HepG2 (cell line): Measurements from ENCODE around the gene IWS1. TPM values are rescaled to one million over a fixed set of nuclear protein-coding genes. Genes with fewer than 3 reads are reported as not detected.

ENCODE experiments used
- ATAC-seq: fragments of 200-7000 bp; cut with Tn5 transposase; 3 replicates; pipeline ENCODE4 v1.9.1; 2020; ENCODE audit warnings: mild to moderate bottlenecking, moderate library complexity
- BruUV-seq: library from RNA; stranded (reverse); fragments of 400-500 nt; replicated peaks from 2 replicates; lab custom pipeline; 2021; lab: Mats Ljungman, UMichigan
- CTCF ChIA-PET: fragments of 300-600 bp; formaldehyde crosslinking; extraction: SDS; loops from one replicate; lab custom pipeline; 2021; ENCODE audit warnings: low total read pairs, inconsistent platforms, low intra/inter-chr PET ratio; lab: Yijun Ruan, JAX
- POLR2A ChIA-PET: fragments of 350-600 bp; sonication (Branson Sonifier 250); formaldehyde crosslinking; loops from one replicate; lab custom pipeline; 2020; ENCODE audit warnings: antibody characterized with exemption, inconsistent platforms; lab: Yijun Ruan, JAX
- DNase-seq: peaks from one replicate; pipeline ENCODE4 v3.0.0-alpha.2; 2015; ENCODE audit warnings: low spot score
- FAIRE-seq: peaks from 3 replicates; lab custom pipeline; 2011; peaks lifted over from hg19 to GRCh38; lab: Jason Lieb, UNC
- H2AFZ ChIP-seq: one replicate; pipeline ENCODE4 v1.6.1; 2011; ENCODE audit warnings: low read length, inconsistent platforms
- H3K27ac ChIP-seq: fragments of 300-600 bp; 3 replicates; pipeline ENCODE4 v1.8.0; 2011; ENCODE audit warnings: mixed run types, mild to moderate bottlenecking, mixed read lengths, low read length, inconsistent platforms; ENCODE audit not compliant: insufficient read depth; ENCODE audit errors: extremely low read length
- H3K27me3 ChIP-seq, 2 experiments: fragments of 200-600 bp in 1 of 2; 2 replicates in 1 of 2; 3 replicates in 1 of 2; pipeline versions ENCODE4 v1.6.0 to v1.8.0; 2011; ENCODE audit warnings: low read length in 2 of 2, mild to moderate bottlenecking in 2 of 2, moderate library complexity in 2 of 2, inconsistent platforms in 1 of 2; ENCODE audit not compliant: insufficient read depth in 2 of 2, control insufficient read depth in 1 of 2
- H3K36me3 ChIP-seq, 2 experiments: fragments of 200-600 bp in 1 of 2; replicated peaks in 1 of 2; 2 replicates in 1 of 2; 3 replicates in 1 of 2; pipeline versions ENCODE4 v1.5.1 to v1.8.0; 2011; ENCODE audit warnings: low read length in 2 of 2, inconsistent platforms in 1 of 2; ENCODE audit not compliant: insufficient read depth in 2 of 2, control insufficient read depth in 1 of 2
- H3K4me1 ChIP-seq: 2 replicates; pipeline ENCODE4 v1.5.1; 2012; ENCODE audit warnings: low read length, inconsistent platforms; ENCODE audit not compliant: insufficient read depth
- H3K4me2 ChIP-seq: 2 replicates; pipeline ENCODE4 v1.6.0; 2011; ENCODE audit warnings: low read depth, low read length, inconsistent platforms
- H3K4me3 ChIP-seq, 3 experiments: fragments of 200-600 bp in 1 of 3; sonication (generic), shearing (Covaris generic) in 1 of 3; replicated peaks in 1 of 3; 2 replicates each; pipeline ENCODE4 v1.5.1; 2011 to 2016; ENCODE audit warnings: low read length in 3 of 3, inconsistent platforms in 2 of 3, low read depth in 2 of 3, mild to moderate bottlenecking in 2 of 3, control low read depth in 1 of 3, mixed read lengths in 1 of 3; ENCODE audit not compliant: insufficient read depth in 1 of 3
- H3K79me2 ChIP-seq: one replicate; pipeline ENCODE4 v1.6.1; 2011; ENCODE audit warnings: low read length, inconsistent platforms; ENCODE audit not compliant: insufficient read depth
- H3K9ac ChIP-seq: 2 replicates; pipeline ENCODE4 v1.6.0; 2011; ENCODE audit warnings: mild to moderate bottlenecking, low read depth, low read length, inconsistent platforms; ENCODE audit not compliant: insufficient read depth
- H3K9me3 ChIP-seq: 2 replicates; pipeline ENCODE4 v1.5.1; 2012; ENCODE audit warnings: mild to moderate bottlenecking, low read length
- H4K20me1 ChIP-seq: 2 replicates; pipeline ENCODE4 v1.6.0; 2011; ENCODE audit warnings: inconsistent platforms, mild to moderate bottlenecking, low read length, moderate library complexity; ENCODE audit not compliant: insufficient read depth
- CHD2 ChIP-seq: IDR thresholded peaks from 2 replicates; pipeline ENCODE4 v1.6.1; 2011; ENCODE audit warnings: low read depth, low read length, improper control_type of control experiment
- ISL2 ChIP-seq: sonication (generic); formaldehyde crosslinking; IDR thresholded peaks from 2 replicates; pipeline ENCODE4 v1.5.0; 2020; ENCODE audit warnings: missing genetic modification reagents
- KDM2A ChIP-seq: sonication (generic); formaldehyde crosslinking; IDR thresholded peaks from 2 replicates; pipeline ENCODE4 v1.4.0; 2020; ENCODE audit warnings: low read depth, missing genetic modification reagents, borderline replicate concordance
- MXI1 ChIP-seq: IDR thresholded peaks from 3 replicates; pipeline ENCODE4 v1.6.1; 2012; ENCODE audit warnings: low read depth, low read length, inconsistent platforms, borderline replicate concordance
- ZNF83 ChIP-seq: sonication (generic); formaldehyde crosslinking; IDR thresholded peaks from 2 replicates; pipeline ENCODE4 v1.4.0; 2020; ENCODE audit warnings: missing genetic modification reagents, mild to moderate bottlenecking, borderline replicate concordance
- WGBS: methylation state at CpG from one replicate; pipeline ENCODE4 v1.1.6; 2017; ENCODE audit warnings: low lambda C conversion rate; 5-methylcytosine and 5-hydroxymethylcytosine counted together
- in situ Hi-C: cut with HindIII; loops from 2 replicates; pipeline ENCODE4 v1.10.0; 2017; ENCODE audit warnings: low pct_unique_long_range_greater_than_20kb; ENCODE audit not compliant: extremely low pct_ligation_motif_present
- intact Hi-C: fragments of 100-400 bp; cut with micrococcal nuclease; formaldehyde crosslinking; loops from one replicate; pipeline ENCODE4 v1.10.0; 2022; ENCODE audit not compliant: unreplicated experiment
- polyA plus RNA-seq, 8 experiments: library from polyadenylated mRNA; depleted of rRNA in 3 of 8; stranded (reverse) in 7 of 8; unstranded in 1 of 8; fragments of >200 nt; fragmentation: Illumina TruSeq in 4 of 8; extraction: Trizol in 4 of 8; gene quantifications; 2 replicates each; pipeline versions ENCODE4 v1.2.1 to v1.2.3, GENCODE V29; 2011 to 2016; ENCODE audit warnings: low read depth in 4 of 8, missing spikeins in 1 of 8, mixed read lengths in 1 of 8; ENCODE audit not compliant: insufficient read depth in 1 of 8
- total RNA-seq, 5 experiments: library from RNA; depleted of rRNA; stranded (reverse); fragments of >200 nt; fragmentation: Illumina TruSeq; extraction: Trizol; gene quantifications; 2 replicates each; pipeline ENCODE4 v1.2.3, GENCODE V29; 2016; ENCODE audit warnings: low read depth in 1 of 5
- TF ChIP-seq, protein P1 (sequence below): sonication (generic); formaldehyde crosslinking; IDR thresholded peaks from 2 replicates; pipeline ENCODE4 v1.5.0; 2020; ENCODE audit warnings: mild to moderate bottlenecking, missing genetic modification reagents, borderline replicate concordance
- TF ChIP-seq, protein P2 (sequence below): sonication (generic); formaldehyde crosslinking; IDR thresholded peaks from 2 replicates; pipeline ENCODE4 v1.5.0; 2020; ENCODE audit warnings: missing genetic modification reagents, mild to moderate bottlenecking, borderline replicate concordance
- TF ChIP-seq, protein P3 (sequence below): sonication (generic); formaldehyde crosslinking; IDR thresholded peaks from 2 replicates; pipeline ENCODE4 v1.8.0; 2022; ENCODE audit warnings: mild to moderate bottlenecking, missing genetic modification reagents, moderate library complexity
- TF ChIP-seq, protein P4 (sequence below): sonication (generic); formaldehyde crosslinking; IDR thresholded peaks from 2 replicates; pipeline ENCODE4 v1.5.0; 2020; ENCODE audit warnings: mild to moderate bottlenecking, missing genetic modification reagents, borderline replicate concordance

IWS1 gene
- total and polyA plus RNA-seq, 2 of the 13 experiments (the other 11 are each of a cell fraction or from before 2014, with no cell fraction given): 28.9 to 62.3 TPM

DNA sequence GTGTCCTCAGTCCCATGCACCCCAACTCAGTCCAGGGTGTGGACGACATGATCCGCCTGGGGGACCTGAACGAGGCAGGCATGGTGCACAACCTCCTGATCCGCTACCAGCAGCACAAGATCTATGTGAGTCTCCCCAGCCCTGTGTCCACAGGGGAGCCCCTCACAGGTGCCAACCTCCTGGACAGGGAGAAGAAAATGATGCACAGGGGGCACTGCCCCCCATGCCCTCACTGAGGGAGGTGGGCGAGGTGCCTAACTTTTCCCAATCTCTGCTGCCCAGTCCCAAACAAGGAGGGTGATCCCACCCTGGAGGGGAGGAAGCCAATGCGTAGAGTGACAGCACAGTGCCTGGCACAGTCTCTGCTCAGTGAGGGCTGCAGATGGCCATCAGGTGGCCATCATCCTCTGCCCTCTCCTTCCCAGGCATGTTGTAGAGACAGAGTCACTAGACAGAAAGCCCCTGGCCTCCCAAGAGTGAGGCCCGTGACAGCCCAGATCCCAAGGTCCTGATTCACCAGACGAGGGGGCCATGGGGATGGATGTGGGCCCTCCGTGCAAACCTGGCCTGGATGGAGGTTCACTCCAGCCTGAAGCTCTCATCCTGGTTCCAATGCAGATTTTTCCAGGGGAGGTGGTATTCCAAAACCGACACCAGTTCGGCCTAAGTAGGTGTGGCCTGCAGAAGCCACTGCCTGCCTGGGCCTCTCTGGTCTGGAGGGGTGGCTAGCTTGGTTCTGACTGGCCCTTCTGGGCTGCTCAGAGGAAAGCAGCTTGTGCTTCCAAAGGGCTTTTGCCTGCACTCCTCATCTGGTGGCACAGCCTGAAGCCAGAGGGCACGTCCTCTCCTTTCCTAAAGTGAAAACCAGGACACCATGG lies 39.2 kb upstream of the IWS1 start:
- POLR2A ChIA-PET: no interaction called here
- Histone ChIP-seq H3K4me2 (no peak overlapping the region), H2AFZ (no peak overlapping the region), H3K36me3 (no peaks in the 10 kb centered on the region), H4K20me1 (no peaks in the 10 kb centered on the region), H3K9me3 (no peaks in the 10 kb centered on the region), H3K27ac (no peak overlapping the region), H3K9ac (no peak overlapping the region), H3K4me3 (no peak overlapping the region), H3K79me2 (no peaks in the 10 kb centered on the region), H3K27me3 (peaks cover 7 to 72% of the 10 kb centered on the region in 2 experiments; a peak in 4 of 5 replicates), H3K4me1 (peaks cover 15% of the 10 kb centered on the region)
- BruUV-seq: no TSS peak
- DNase-seq (no peak), FAIRE-seq (no peak), ATAC-seq (no peak)
- intact Hi-C loops: no loop called here
- 44% methylated on average over 8 of the region's 12 CpGs for WGBS
- in situ Hi-C loops: no loop called here
- CTCF ChIA-PET: no interaction called here
- TF ChIP-seq, protein P1, sequence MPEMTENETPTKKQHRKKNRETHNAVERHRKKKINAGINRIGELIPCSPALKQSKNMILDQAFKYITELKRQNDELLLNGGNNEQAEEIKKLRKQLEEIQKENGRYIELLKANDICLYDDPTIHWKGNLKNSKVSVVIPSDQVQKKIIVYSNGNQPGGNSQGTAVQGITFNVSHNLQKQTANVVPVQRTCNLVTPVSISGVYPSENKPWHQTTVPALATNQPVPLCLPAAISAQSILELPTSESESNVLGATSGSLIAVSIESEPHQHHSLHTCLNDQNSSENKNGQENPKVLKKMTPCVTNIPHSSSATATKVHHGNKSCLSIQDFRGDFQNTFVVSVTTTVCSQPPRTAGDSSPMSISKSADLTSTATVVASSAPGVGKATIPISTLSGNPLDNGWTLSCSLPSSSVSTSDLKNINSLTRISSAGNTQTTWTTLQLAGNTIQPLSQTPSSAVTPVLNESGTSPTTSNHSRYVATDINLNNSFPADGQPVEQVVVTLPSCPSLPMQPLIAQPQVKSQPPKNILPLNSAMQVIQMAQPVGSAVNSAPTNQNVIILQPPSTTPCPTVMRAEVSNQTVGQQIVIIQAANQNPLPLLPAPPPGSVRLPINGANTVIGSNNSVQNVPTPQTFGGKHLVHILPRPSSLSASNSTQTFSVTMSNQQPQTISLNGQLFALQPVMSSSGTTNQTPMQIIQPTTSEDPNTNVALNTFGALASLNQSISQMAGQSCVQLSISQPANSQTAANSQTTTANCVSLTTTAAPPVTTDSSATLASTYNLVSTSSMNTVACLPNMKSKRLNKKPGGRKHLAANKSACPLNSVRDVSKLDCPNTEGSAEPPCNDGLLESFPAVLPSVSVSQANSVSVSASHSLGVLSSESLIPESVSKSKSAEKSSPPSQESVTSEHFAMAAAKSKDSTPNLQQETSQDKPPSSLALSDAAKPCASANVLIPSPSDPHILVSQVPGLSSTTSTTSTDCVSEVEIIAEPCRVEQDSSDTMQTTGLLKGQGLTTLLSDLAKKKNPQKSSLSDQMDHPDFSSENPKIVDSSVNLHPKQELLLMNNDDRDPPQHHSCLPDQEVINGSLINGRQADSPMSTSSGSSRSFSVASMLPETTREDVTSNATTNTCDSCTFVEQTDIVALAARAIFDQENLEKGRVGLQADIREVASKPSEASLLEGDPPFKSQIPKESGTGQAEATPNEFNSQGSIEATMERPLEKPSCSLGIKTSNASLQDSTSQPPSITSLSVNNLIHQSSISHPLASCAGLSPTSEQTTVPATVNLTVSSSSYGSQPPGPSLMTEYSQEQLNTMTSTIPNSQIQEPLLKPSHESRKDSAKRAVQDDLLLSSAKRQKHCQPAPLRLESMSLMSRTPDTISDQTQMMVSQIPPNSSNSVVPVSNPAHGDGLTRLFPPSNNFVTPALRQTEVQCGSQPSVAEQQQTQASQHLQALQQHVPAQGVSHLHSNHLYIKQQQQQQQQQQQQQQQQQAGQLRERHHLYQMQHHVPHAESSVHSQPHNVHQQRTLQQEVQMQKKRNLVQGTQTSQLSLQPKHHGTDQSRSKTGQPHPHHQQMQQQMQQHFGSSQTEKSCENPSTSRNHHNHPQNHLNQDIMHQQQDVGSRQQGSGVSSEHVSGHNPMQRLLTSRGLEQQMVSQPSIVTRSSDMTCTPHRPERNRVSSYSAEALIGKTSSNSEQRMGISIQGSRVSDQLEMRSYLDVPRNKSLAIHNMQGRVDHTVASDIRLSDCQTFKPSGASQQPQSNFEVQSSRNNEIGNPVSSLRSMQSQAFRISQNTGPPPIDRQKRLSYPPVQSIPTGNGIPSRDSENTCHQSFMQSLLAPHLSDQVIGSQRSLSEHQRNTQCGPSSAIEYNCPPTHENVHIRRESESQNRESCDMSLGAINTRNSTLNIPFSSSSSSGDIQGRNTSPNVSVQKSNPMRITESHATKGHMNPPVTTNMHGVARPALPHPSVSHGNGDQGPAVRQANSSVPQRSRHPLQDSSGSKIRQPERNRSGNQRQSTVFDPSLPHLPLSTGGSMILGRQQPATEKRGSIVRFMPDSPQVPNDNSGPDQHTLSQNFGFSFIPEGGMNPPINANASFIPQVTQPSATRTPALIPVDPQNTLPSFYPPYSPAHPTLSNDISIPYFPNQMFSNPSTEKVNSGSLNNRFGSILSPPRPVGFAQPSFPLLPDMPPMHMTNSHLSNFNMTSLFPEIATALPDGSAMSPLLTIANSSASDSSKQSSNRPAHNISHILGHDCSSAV (CRISPR knock-in tag): no peak
- TF ChIP-seq, protein P2, sequence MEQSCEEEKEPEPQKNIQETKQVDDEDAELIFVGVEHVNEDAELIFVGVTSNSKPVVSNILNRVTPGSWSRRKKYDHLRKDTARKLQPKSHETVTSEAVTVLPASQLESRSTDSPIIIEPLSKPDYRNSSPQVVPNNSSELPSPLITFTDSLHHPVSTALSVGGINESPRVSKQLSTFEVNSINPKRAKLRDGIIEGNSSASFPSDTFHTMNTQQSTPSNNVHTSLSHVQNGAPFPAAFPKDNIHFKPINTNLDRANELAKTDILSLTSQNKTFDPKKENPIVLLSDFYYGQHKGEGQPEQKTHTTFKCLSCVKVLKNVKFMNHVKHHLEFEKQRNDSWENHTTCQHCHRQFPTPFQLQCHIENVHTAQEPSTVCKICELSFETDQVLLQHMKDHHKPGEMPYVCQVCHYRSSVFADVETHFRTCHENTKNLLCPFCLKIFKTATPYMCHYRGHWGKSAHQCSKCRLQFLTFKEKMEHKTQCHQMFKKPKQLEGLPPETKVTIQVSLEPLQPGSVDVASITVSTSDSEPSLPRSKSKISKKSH (CRISPR knock-in tag): no peak
- TF ChIP-seq, protein P3, sequence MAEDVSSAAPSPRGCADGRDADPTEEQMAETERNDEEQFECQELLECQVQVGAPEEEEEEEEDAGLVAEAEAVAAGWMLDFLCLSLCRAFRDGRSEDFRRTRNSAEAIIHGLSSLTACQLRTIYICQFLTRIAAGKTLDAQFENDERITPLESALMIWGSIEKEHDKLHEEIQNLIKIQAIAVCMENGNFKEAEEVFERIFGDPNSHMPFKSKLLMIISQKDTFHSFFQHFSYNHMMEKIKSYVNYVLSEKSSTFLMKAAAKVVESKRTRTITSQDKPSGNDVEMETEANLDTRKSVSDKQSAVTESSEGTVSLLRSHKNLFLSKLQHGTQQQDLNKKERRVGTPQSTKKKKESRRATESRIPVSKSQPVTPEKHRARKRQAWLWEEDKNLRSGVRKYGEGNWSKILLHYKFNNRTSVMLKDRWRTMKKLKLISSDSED (CRISPR knock-in tag): no peak
- TF ChIP-seq, protein P4, sequence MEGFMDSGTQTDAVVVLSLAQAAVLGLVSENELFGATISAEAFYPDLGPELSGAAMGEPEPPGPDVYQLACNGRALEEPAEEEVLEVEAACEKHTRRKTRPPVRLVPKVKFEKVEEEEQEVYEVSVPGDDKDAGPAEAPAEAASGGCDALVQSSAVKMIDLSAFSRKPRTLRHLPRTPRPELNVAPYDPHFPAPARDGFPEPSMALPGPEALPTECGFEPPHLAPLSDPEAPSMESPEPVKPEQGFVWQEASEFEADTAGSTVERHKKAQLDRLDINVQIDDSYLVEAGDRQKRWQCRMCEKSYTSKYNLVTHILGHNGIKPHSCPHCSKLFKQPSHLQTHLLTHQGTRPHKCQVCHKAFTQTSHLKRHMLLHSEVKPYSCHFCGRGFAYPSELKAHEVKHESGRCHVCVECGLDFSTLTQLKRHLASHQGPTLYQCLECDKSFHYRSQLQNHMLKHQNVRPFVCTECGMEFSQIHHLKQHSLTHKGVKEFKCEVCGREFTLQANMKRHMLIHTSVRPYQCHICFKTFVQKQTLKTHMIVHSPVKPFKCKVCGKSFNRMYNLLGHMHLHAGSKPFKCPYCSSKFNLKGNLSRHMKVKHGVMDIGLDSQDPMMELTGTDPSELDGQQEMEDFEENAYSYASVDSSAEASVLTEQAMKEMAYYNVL (CRISPR knock-in tag): no peak
- TF ChIP-seq ZNF83 (CRISPR knock-in tag) (no peak), CHD2 (no peak), KDM2A (CRISPR knock-in tag) (no peak), MXI1 (no peak), ISL2 (CRISPR knock-in tag) (no peak)
